Activated CD8-positive, alpha-beta T cell treated with anti-CD3 and anti-CD28 coated beads for 36 hours (primary cell): ENCODE results near the gene CIAO2A. TPM values are rescaled to one million over a fixed set of nuclear protein-coding genes. Genes with fewer than 3 reads are reported as not detected.

ENCODE experiments used
- ATAC-seq: fragments of 200-7000 bp; cut with Tn5 transposase; one replicate; pipeline ENCODE4 v1.10.0; 2021; ENCODE audit warnings: mild to moderate bottlenecking, moderate library complexity
- CTCF ChIA-PET: fragments of 350-600 bp; sonication (Branson Sonifier 250); formaldehyde crosslinking; loops from one replicate; lab custom pipeline; 2021; ENCODE audit warnings: antibody characterized with exemption; lab: Charles Lee
- POLR2A ChIA-PET: fragments of 350-600 bp; sonication (Branson Sonifier 250); formaldehyde crosslinking; loops from one replicate; lab custom pipeline; 2021; ENCODE audit warnings: antibody characterized with exemption; lab: Charles Lee
- DNase-seq: peaks from one replicate; pipeline ENCODE4 v3.0.0-alpha.2; 2020
- H3K27ac Mint-ChIP-seq: one replicate; pipeline ENCODE4 v1.8.0; 2021; ENCODE audit warnings: mild to moderate bottlenecking, mixed read lengths
- H3K27me3 Mint-ChIP-seq: one replicate; pipeline ENCODE4 v1.8.0; 2021; ENCODE audit warnings: mixed read lengths
- H3K36me3 Mint-ChIP-seq: one replicate; pipeline ENCODE4 v1.8.0; 2021; ENCODE audit warnings: low read depth, mixed read lengths
- H3K4me1 Mint-ChIP-seq: one replicate; pipeline ENCODE4 v1.8.0; 2021; ENCODE audit warnings: low read depth, mixed read lengths
- H3K4me3 Mint-ChIP-seq: one replicate; pipeline ENCODE4 v1.8.0; 2021; ENCODE audit warnings: mild to moderate bottlenecking, moderate library complexity, mixed read lengths
- H3K9me3 Mint-ChIP-seq: one replicate; pipeline ENCODE4 v1.8.0; 2021; ENCODE audit warnings: mixed read lengths
- CTCF ChIP-seq: fragments of 200-600 bp; IDR thresholded peaks from one replicate; pipeline ENCODE4 v1.8.0; 2022; ENCODE audit warnings: antibody characterized with exemption, mild to moderate bottlenecking
- intact Hi-C: fragments of 100-400 bp; cut with micrococcal nuclease; formaldehyde crosslinking; loops from one replicate; pipeline ENCODE4 v1.10.0; 2022
- total RNA-seq, 2 experiments: library from RNA; stranded (reverse); gene quantifications; one replicate each; pipeline ENCODE4 v1.2.3, GENCODE V29; 2021

CIAO2A gene
- total RNA-seq, 2 experiments from 2014 or later = 88.3 to 99.4 TPM

GRCh38 chr15:64072812-64073211, 20.8 kb downstream of the CIAO2A start:
- intact Hi-C loops = no loop called here
- ChIA-PET POLR2A (interaction anchor here (0.9 kb wide), 1 partner anchor 18 kb away, joined by 3 read pairs; no protein-coding TSS in a partner anchor), CTCF (interaction anchor here (1.3 to 9.6 kb wide), 3 partner anchors 78 to 461 kb away, joined by 3 to 95 read pairs (median 66); no protein-coding TSS in a partner anchor)
- H3K27me3 Mint-ChIP-seq = no peaks in the 10 kb centered on the region
- TF ChIP-seq CTCF = no peak
- H3K27ac Mint-ChIP-seq = no peak overlapping the region
- H3K4me3 Mint-ChIP-seq = no peak overlapping the region
- no peak for ATAC-seq
- H3K4me1 Mint-ChIP-seq = peaks cover 3% of the 10 kb centered on the region
- H3K9me3 Mint-ChIP-seq = no peaks in the 10 kb centered on the region
- no peak for DNase-seq
- H3K36me3 Mint-ChIP-seq = peaks cover 10% of the 10 kb centered on the region

DNA sequence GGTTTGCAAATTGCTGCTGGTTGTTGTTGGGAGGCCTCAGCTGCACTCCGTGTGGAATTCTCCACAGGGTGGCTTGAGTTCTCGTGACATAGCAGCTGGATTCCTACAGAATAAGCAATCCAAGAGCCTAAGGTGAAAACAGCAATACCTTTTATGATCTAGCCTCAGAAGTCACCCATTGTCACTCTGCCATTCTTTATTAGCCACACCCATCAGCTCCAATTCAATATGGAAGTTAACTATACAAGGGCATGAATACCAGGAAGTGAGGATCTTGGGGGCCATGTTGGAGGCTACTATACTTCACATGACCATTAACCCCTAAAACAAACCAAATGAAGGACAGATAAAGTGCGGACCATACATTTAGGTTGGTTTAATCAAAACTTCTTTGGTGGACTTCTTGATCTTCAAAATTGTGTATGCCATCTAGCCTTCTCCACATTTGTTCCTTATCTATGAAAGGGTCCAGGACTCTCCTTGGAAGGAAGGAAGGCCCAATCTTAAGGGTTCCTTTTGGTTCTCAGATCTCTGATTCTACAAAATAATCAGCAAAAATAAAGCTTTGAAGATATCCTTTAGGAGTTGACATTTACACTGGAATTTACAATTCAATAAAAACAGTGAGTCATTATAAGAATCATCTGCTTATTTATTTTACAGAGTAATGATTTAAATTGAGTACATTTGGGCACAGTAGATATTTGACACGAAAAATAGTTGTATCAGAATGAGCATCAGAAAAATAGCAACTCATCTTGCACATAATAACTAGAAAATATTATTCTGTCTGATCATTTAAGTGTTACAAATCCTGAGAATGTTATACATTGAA, 21.5 kb downstream of the CIAO2A start:
- intact Hi-C loops = no loop called here
- CTCF ChIA-PET = interaction anchor here (1.1 to 9.6 kb wide), 7 partner anchors 21 to 460 kb away, joined by 3 to 95 read pairs (median 3); no protein-coding TSS in a partner anchor
- POLR2A ChIA-PET = interaction anchor here (0.7 to 0.9 kb wide), 2 partner anchors 17 to 304 kb away, joined by 3 read pairs; no protein-coding TSS in a partner anchor

DNA sequence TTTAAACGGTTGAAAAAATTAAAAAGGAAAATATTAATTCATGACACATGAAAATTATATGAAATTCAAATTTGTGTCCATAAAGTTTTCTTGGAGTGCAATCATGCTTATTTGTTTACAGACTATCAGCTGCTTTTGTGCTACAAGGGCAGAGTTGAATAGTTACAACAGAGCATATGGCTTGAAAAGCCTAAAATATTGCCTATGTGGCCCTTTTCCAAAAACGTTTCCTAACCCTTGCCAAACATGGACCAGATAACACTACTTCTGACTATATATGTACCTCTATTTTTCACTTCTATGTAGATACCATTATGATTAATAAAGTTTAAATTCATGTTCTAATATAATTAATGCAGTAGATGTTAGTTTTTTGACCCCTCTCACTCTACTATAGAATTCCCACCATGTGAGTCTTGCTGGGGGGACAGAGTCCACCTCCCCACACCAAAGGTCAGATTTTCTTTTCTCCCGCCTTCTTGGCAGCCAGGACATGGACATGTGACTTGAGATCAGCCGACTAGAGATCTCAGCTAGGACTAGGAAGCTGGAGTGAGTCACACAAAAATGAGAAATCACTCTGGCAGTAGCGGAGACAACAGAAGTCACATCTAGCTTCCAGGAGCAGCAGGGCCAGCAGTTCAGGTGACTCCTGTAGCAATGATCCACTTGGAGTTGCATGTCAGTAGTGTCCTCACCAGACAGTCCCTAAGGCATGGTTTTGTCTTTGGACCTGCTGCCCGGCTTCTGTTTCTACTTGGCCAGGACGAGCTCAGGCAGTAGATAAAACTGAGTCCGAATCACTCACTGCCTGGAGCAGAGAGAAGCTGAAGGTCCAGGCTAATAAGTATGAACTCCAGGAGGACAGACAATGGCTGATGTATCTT, 22.4 kb downstream of the CIAO2A start:
- ChIA-PET POLR2A (interaction anchor here (0.7 kb wide), 1 partner anchor 303 kb away, joined by 3 read pairs; no protein-coding TSS in a partner anchor), CTCF (interaction anchor here (1.1 to 9.6 kb wide), 11 partner anchors 8 to 459 kb away, joined by 3 to 95 read pairs (median 3); no protein-coding TSS in a partner anchor)
- intact Hi-C loops = no loop called here
- no peaks in the 10 kb centered on the region for H3K9me3 Mint-ChIP-seq
- peaks cover 10% of the 10 kb centered on the region for H3K36me3 Mint-ChIP-seq
- TF ChIP-seq CTCF = no peak
- no peaks in the 10 kb centered on the region for H3K27me3 Mint-ChIP-seq
- no peak overlapping the region for H3K4me3 Mint-ChIP-seq
- DNase-seq (no peak), ATAC-seq (no peak)
- H3K27ac Mint-ChIP-seq = no peak overlapping the region
- peaks cover 5% of the 10 kb centered on the region for H3K4me1 Mint-ChIP-seq

More for the DNA sequence above, 21.5 kb downstream of the CIAO2A start:
- no peak overlapping the region for H3K4me3 Mint-ChIP-seq
- no peak for TF ChIP-seq CTCF
- H3K9me3 Mint-ChIP-seq = no peaks in the 10 kb centered on the region
- H3K4me1 Mint-ChIP-seq = peaks cover 7% of the 10 kb centered on the region
- no peaks in the 10 kb centered on the region for H3K27me3 Mint-ChIP-seq
- no peak for ATAC-seq
- no peak for DNase-seq
- peaks cover 10% of the 10 kb centered on the region for H3K36me3 Mint-ChIP-seq
- no peak overlapping the region for H3K27ac Mint-ChIP-seq

DNA sequence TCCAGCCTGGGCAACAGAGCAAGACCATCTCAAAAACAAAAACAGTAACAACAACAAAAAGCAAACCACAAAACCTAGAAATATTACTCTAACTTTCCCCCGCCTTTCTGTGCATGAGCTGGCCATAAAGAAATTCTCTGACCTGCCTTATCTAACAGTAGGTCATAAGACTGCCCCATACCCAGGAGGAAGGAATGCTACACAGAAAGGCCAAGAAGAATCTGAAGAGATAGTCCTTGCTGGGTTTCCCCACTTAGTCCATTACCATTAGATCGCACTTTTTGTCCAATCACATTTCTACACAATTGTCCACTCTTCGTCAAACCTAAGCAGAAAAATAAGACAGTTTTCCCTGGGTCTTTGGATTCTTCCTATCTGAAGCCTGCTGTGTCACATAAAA, 23.5 kb downstream of the CIAO2A start:
- POLR2A ChIA-PET = no interaction called here
- no peak for ATAC-seq
- intact Hi-C loops = no loop called here
- Mint-ChIP-seq H3K9me3 (no peaks in the 10 kb centered on the region), H3K4me1 (peaks cover 4% of the 10 kb centered on the region), H3K27ac (no peak overlapping the region), H3K27me3 (no peaks in the 10 kb centered on the region), H3K4me3 (no peak overlapping the region), H3K36me3 (peaks cover 8% of the 10 kb centered on the region)
- CTCF ChIA-PET = interaction anchor here (0.9 to 9.6 kb wide), 12 partner anchors 8 to 604 kb away, joined by 3 to 95 read pairs (median 7); no protein-coding TSS in a partner anchor
- TF ChIP-seq CTCF = no peak
- no peak for DNase-seq
